ENCODE measurements around the gene RFX4. TPM values are rescaled to one million over a fixed set of nuclear protein-coding genes. Genes with fewer than 3 reads are reported as not detected.

RFX4 gene
- total RNA-seq, 4 donors from 2014 or later, result not detected

GRCh38 chr12:106739815-106740530 is 157.2 kb downstream of the RFX4 start:
- 71 to 77% methylated on average over 10 of the region's 10 CpGs for WGBS, 2 donors
- no peak overlapping the region for H3K4me3 ChIP-seq (ENCODE audit: low read depth, poor library complexity, severe bottlenecking)
- intact Hi-C loops (cut with DNase I; ENCODE audit: low total_unique reads), result no loop called here
- peak in 1 of 2 donors; percentile 31 for DNase-seq (ENCODE audit: low spot score in 2 of 2)
- TF ChIP-seq POLR2A (IDR thresholded peaks at IDR 0.05) (no peak), CTCF (IDR thresholded peaks at IDR 0.05) (no peak)

GRCh38 chr12:106740818-106741217 is 158.0 kb downstream of the RFX4 start:
- H3K4me3 ChIP-seq (ENCODE audit: low read depth, poor library complexity, severe bottlenecking), result no peak overlapping the region
- peak in 1 of 2 donors; percentile 31 for DNase-seq (ENCODE audit: low spot score in 2 of 2)
- intact Hi-C loops (cut with DNase I; ENCODE audit: low total_unique reads), result no loop called here
- no peak for TF ChIP-seq CTCF (IDR thresholded peaks at IDR 0.05)
- WGBS, 2 donors, result 77 to 78% methylated on average over 5 of the region's 5 CpGs

- no peak for TF ChIP-seq POLR2A (IDR thresholded peaks at IDR 0.05)
- WGBS, 2 donors, result 76 to 83% methylated on average over 2 of the region's 2 CpGs
- intact Hi-C loops (cut with DNase I; ENCODE audit: low total_unique reads), result no loop called here
- no peak overlapping the region for H3K4me3 ChIP-seq (ENCODE audit: low read depth, poor library complexity, severe bottlenecking)
- DNase-seq (ENCODE audit: low spot score in 2 of 2), result no peak
These were observed 158.4 kb downstream of the RFX4 start for GRCh38 chr12:106741247-106741646.

- TF ChIP-seq POLR2A (IDR thresholded peaks at IDR 0.05) (no peak), CTCF (IDR thresholded peaks at IDR 0.05) (no peak)
- intact Hi-C loops (cut with DNase I; ENCODE audit: low total_unique reads), result no loop called here
- no peak overlapping the region for H3K4me3 ChIP-seq (ENCODE audit: low read depth, poor library complexity, severe bottlenecking)
- 62 to 64% methylated on average over 8 of the region's 8 CpGs for WGBS, 2 donors
- peak in 1 of 2 donors; percentile 28 for DNase-seq (ENCODE audit: low spot score in 2 of 2)
These were observed 160.6 kb downstream of the RFX4 start for GRCh38 chr12:106743270-106743988.

GRCh38 chr12:106744600-106744999 is 161.8 kb downstream of the RFX4 start:
- TF ChIP-seq POLR2A (IDR thresholded peaks at IDR 0.05), result no peak
- TF ChIP-seq CTCF (IDR thresholded peaks at IDR 0.05), result no peak

GRCh38 chr12:106745181-106745745 is 162.5 kb downstream of the RFX4 start:
- no peak overlapping the region for H3K4me3 ChIP-seq (ENCODE audit: low read depth, poor library complexity, severe bottlenecking)
- DNase-seq (ENCODE audit: low spot score in 2 of 2), result no peak
- intact Hi-C loops (cut with DNase I; ENCODE audit: low total_unique reads), result no loop called here
- TF ChIP-seq CTCF (IDR thresholded peaks at IDR 0.05), result no peak
- TF ChIP-seq POLR2A (IDR thresholded peaks at IDR 0.05), result no peak
- 84 to 85% methylated on average over 4 of the region's 4 CpGs for WGBS, 2 donors

More at GRCh38 chr12:106744600-106744999, 161.8 kb downstream of the RFX4 start:
- H3K4me3 ChIP-seq (ENCODE audit: low read depth, poor library complexity, severe bottlenecking), result no peak overlapping the region
- WGBS, 2 donors, result 79 to 87% methylated on average over 6 of the region's 6 CpGs
- intact Hi-C loops (cut with DNase I; ENCODE audit: low total_unique reads), result no loop called here
- DNase-seq (ENCODE audit: low spot score in 2 of 2), result no peak

Measured in lower leg skin (tissue), 4 donors.